Adrenal gland (tissue), 12 donors: ENCODE data around the gene YWHAE. TPM values are rescaled to one million over a fixed set of nuclear protein-coding genes. Genes with fewer than 3 reads are reported as not detected.
A peak's percentile ranks its signal among the peaks of the same experiment; 100 is the strongest.

ENCODE experiments used
- DNase-seq, 7 donors: peaks; one replicate each; pipeline ENCODE4 v3.0.0-alpha.2; 2019 to 2020
- H3K27ac ChIP-seq, 5 donors: fragments of 200-600 bp; sonication (generic) in 4 of 5; 1 replicate in 3 of 5; 2 replicates in 2 of 5; pipeline versions ENCODE4 v1.5.1 to v1.8.0; 2016 to 2020; ENCODE audit warnings: mild to moderate bottlenecking in 1 of 5
- H3K27me3 ChIP-seq: fragments of 200-600 bp; 2 replicates; pipeline ENCODE4 v1.8.0; 2021
- H3K36me3 ChIP-seq, 2 donors: fragments of 200-600 bp; replicated peaks in 1 of 2; 1 replicate in 1 of 2; 2 replicates in 1 of 2; pipeline versions ENCODE4 v1.5.1 to v1.8.0; 2018 to 2022
- H3K4me1 ChIP-seq, 2 donors: fragments of 200-600 bp; replicated peaks in 1 of 2; 1 replicate in 1 of 2; 2 replicates in 1 of 2; pipeline versions ENCODE4 v1.5.1 to v1.8.0; 2018 to 2021
- H3K4me3 ChIP-seq, 4 donors: fragments of 200-600 bp; sonication (generic) in 3 of 4; one replicate each; pipeline ENCODE4 v1.5.1; 2016 to 2018
- H3K9me3 ChIP-seq, 3 donors: fragments of 200-600 bp; sonication (generic) in 1 of 3; replicated peaks in 1 of 3; 1 replicate in 2 of 3; 2 replicates in 1 of 3; pipeline versions ENCODE4 v1.5.1 to v1.8.0; 2016 to 2021
- CTCF ChIP-seq, 6 experiments: fragments of 450-650 bp in 4 of 6; fragments of 200-600 bp in 2 of 6; sonication (generic) in 1 of 6; IDR thresholded peaks; 1 replicate in 5 of 6; 2 replicates in 1 of 6; pipeline versions ENCODE4 v1.5.1 to v1.8.0; 2016 to 2021; ENCODE audit warnings: antibody characterized with exemption in 6 of 6, mild to moderate bottlenecking in 2 of 6, moderate library complexity in 1 of 6
- POLR2A ChIP-seq, 2 donors: fragments of 450-650 bp; IDR thresholded peaks; one replicate each; pipeline ENCODE4 v1.6.1; 2017; ENCODE audit warnings: antibody characterized with exemption in 2 of 2, mild to moderate bottlenecking in 2 of 2, moderate library complexity in 1 of 2
- WGBS, 4 donors: extraction: QIAGEN DNeasy Blood & Tissue Kit in 2 of 4; methylation state at CpG; one replicate each; pipeline versions ENCODE4 v1.1.5 to v1.1.7; 2013 to 2017; 5-methylcytosine and 5-hydroxymethylcytosine counted together
- intact Hi-C, 2 donors: fragments of 100-400 bp; cut with DNase I; formaldehyde crosslinking; loops; one replicate each; pipeline versions ENCODE4 v1.14.1 to v1.15.0; 2022 to 2023
- polyA plus RNA-seq, 3 donors: library from polyadenylated mRNA; stranded (reverse); fragments of 200-250 nt in 2 of 3; fragments of 350-450 nt in 1 of 3; fragmentation: Illumina TruSeq in 1 of 3; extraction: RNeasy Lipid Tissue Mini Kit (QIAGEN cat#74804) in 1 of 3; gene quantifications; one replicate each; pipeline ENCODE4 v1.2.3, GENCODE V29; 2013 to 2014
- total RNA-seq, 9 donors: library from RNA; depleted of rRNA in 4 of 9; stranded (reverse); fragments of >200 nt in 4 of 9; fragments of 120-200 nt in 1 of 9; fragmentation: NEBNext Ultra II Directional in 1 of 9; extraction: Animal tissue kit (Norgen Biotek cat#: 25700) in 1 of 9; gene quantifications; one replicate each; pipeline versions ENCODE4 v1.1.0 to v1.2.4, GENCODE V29; 2013 to 2023
- donor health status: healthy with polysubstance abuse.
- donor health status: Bipolar disorder and iron deficiency.
- donor health status: DM: yes; HTN: yes; CAD: no.
- donor health status: DM: no; HTN: no; CAD: no.
- donor health status: DM: no; HTN: no; CAD: no.
- donor health status: DM: yes; HTN: yes; CAD: no.

Gene YWHAE
- total and polyA plus RNA-seq, 12 donors, result 310 to 884 (median 529) TPM

GRCh38 chr17:1351971-1352370, 48.1 kb downstream of the YWHAE start:
- WGBS, 4 donors, result 84 to 94% (median 90%) methylated on average over 3 of the region's 3 CpGs
- H3K27ac ChIP-seq, result no peak overlapping the region

GRCh38 chr17:1351275-1351674, 48.7 kb downstream of the YWHAE start:
- peaks cover 7 to 20% of the 10 kb centered on the region in 2 donors for H3K4me1 ChIP-seq
- no peak for DNase-seq
- no peak overlapping the region for H3K4me3 ChIP-seq
- intact Hi-C loops, result no loop called here
- H3K9me3 ChIP-seq, result no peaks in the 10 kb centered on the region
- H3K36me3 ChIP-seq, result peaks cover 0 to 72% of the 10 kb centered on the region in 2 donors
- 90 to 95% (median 94%) methylated on average over 5 of the region's 5 CpGs for WGBS, 4 donors
- H3K27ac ChIP-seq, result no peak overlapping the region
- TF ChIP-seq CTCF (IDR thresholded peaks at IDR 0.05) (no peak), POLR2A (IDR thresholded peaks at IDR 0.05) (no peak)
- H3K27me3 ChIP-seq, result no peaks in the 10 kb centered on the region

More at GRCh38 chr17:1351971-1352370, 48.1 kb downstream of the YWHAE start:
- no peaks in the 10 kb centered on the region for H3K27me3 ChIP-seq
- H3K4me1 ChIP-seq, result peaks cover 7 to 15% of the 10 kb centered on the region in 2 donors
- no peak for DNase-seq
- no peak overlapping the region for H3K4me3 ChIP-seq
- intact Hi-C loops, result no loop called here
- H3K36me3 ChIP-seq, result peaks cover 0 to 77% of the 10 kb centered on the region in 2 donors
- no peaks in the 10 kb centered on the region for H3K9me3 ChIP-seq
- TF ChIP-seq CTCF (IDR thresholded peaks at IDR 0.05), result no peak
- TF ChIP-seq POLR2A (IDR thresholded peaks at IDR 0.05), result no peak

GRCh38 chr17:1347589-1348323, 52.3 kb downstream of the YWHAE start:
- intact Hi-C loops, result no loop called here
- no peaks in the 10 kb centered on the region for H3K9me3 ChIP-seq
- peak overlapping the region in 1 of 4 donors; percentile 33 for H3K4me3 ChIP-seq
- 21 to 29% (median 24%) methylated on average over 11 of the region's 11 CpGs for WGBS, 4 donors
- H3K27me3 ChIP-seq, result no peaks in the 10 kb centered on the region
- peak overlapping the region; percentile 8 to 86 (median 78) for H3K27ac ChIP-seq
- peaks cover 7 to 28% of the 10 kb centered on the region in 2 donors for H3K4me1 ChIP-seq
- DNase-seq, result peak; percentile 52 to 89 (median 75)
- TF ChIP-seq POLR2A (IDR thresholded peaks at IDR 0.05), result peak in 1 of 2 donors; percentile 44
- TF ChIP-seq CTCF (IDR thresholded peaks at IDR 0.05), result no peak
- H3K36me3 ChIP-seq, result peaks cover 0 to 67% of the 10 kb centered on the region in 2 donors

GRCh38 chr17:1344521-1344920, 55.5 kb downstream of the YWHAE start:
- DNase-seq, result no peak
- Histone ChIP-seq H3K27ac (no peak overlapping the region), H3K4me3 (no peak overlapping the region), H3K36me3 (peaks cover 0 to 38% of the 10 kb centered on the region in 2 donors), H3K4me1 (peaks cover 7 to 28% of the 10 kb centered on the region in 2 donors), H3K9me3 (no peaks in the 10 kb centered on the region), H3K27me3 (no peaks in the 10 kb centered on the region)
- 90 to 91% (median 90%) methylated on average over 7 of the region's 7 CpGs for whole genome bisulfite sequencing, 4 donors
- intact Hi-C loops, result no loop called here
- no peak for TF ChIP-seq CTCF (IDR thresholded peaks at IDR 0.05)
- TF ChIP-seq POLR2A (IDR thresholded peaks at IDR 0.05), result no peak
